NCI-H2081 (cell line): ENCODE results near the gene TTC36.
"Not testable (repeated sequence)": the region's sequence is repeated elsewhere in the genome, so short reads cannot be mapped to it uniquely, and the experiment has no call there.

ENCODE experiments used
- DNase-seq, 2 experiments: peaks; one replicate each; lab custom pipeline; 2025; lab: John Stamatoyannopoulos, UW

TTC36 gene

GRCh38 chr11:118532852-118533768, 5.8 kb downstream of the TTC36 start:
- DNase-seq = no peak

DNA sequence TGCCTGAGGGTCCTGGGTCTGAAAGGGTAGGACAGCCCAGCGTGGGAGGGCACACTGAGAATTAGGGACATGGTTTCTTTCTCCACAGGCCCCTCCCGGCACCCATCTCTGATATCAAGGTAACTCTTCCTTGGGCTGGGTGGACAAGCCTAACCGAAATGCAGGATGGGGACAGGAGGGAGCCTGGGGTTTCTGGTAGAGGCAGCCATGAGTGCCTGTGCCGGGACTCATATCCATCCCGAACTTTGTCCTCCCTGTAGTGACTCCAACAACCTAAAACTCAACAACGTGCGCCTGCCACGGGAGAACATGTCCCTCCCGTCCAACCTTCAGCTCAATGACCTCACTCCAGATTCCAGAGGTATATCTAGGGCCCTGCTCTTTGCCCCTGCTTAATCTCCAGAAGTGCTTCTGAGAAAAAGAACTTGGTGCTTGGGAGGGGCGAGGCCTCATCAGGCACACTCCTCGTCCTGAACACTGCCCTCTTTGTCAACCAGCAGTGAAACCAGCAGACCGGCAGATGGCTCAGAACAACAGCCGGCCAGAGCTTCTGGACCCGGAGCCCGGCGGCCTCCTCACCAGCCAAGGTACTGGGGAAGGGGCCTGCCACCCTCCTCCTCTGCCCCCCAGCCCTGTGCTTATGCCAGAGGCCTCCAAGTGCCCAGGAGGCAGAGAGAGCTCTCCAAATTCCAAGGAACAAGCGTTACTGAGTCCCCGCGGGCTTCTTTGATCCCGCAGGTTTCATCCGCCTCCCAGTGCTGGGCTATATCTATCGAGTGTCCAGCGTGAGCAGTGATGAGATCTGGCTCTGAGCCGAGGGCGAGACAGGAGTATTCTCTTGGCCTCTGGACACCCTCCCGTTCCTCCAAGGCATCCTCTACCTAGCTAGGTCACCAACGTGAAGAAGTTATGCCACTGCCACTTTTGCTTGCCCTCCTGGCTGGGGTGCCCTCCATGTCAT, 6.8 kb downstream of the TTC36 start:
- no peak for DNase-seq

- no peak for DNase-seq
Measured at GRCh38 chr11:118535261-118535660, 8.0 kb downstream of the TTC36 start.

- DNase-seq = no peak
Measured at GRCh38 chr11:118536726-118537125, 9.5 kb downstream of the TTC36 start.

GRCh38 chr11:118537409-118537980, 10.2 kb downstream of the TTC36 start:
- no peak for DNase-seq

DNA sequence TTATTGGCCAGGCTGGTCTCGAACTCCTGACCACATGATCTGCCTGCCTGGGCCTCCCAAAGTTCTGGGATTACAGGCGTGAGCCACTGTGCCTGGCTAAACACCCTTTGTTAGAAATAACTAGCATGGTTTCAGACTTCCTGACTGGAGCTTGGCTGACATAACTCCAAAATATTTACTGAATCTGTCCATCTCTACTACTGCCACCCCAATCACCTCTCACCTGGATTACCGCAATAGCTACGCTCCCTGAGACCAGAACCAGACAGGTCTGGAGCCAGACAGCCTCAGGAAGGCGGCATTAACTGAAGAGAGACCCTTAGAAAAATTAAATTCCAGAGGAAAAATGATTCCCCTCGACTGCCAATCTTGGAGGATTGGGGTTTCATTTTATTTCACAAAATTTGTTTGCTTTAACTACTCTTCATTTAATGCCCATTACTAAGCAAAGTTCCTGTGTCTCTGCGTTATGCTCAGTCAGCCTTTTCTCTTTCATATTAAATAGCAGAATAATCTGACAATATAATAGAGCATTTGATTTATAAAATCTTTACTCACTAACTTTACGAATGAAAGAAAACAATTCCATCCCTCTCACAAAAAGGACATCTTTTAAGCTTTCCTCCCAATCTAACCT, 16.9 kb downstream of the TTC36 start:
- DNase-seq = no peak

GRCh38 chr11:118544647-118545010, 17.4 kb downstream of the TTC36 start:
- no peak for DNase-seq

DNA sequence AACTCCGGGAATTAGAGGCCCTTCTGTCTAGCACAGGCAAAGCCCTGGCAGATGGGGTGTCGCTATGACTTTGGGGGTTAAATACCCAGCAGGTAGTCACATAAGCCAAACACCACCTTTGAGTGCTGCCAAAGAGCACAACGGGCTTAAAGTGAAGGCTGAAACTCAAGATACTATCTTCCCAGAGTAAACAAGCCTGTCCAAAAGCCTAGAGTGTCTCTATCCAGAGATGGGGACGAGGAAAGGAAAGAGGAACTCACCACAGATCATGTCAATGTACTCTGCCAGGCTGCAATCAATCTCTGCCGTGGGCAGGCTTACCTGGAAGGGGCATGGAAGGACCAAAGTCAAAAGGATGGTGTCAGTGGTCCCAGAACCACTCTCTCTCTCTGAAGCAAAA, 18.3 kb downstream of the TTC36 start:
- DNase-seq = no peak

- no peak for DNase-seq
Measured at GRCh38 chr11:118547132-118547531, 19.9 kb downstream of the TTC36 start.

GRCh38 chr11:118552341-118552740, 25.1 kb downstream of the TTC36 start:
- no peak for DNase-seq

DNA sequence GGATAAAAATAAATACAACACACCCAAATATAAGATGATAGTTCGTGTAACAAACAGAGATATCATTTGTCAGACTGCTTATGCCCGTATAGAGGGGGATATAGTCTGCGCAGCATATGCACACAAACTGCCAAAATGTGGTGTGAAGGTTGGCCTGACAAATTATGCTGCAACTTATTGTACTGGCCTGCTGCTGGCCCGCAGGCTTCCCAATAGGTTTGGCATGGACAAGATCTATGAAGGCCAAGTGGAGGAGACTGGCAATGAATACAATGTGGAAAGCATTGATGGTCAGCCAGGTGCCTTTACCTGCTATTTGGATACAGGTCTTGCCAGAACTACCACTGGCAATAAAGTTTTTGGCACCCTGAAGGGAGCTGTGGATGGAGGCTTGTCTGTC, 33.5 kb downstream of the TTC36 start:
- no peak for DNase-seq

- no peak for DNase-seq
Measured at GRCh38 chr11:118565051-118565450, 37.8 kb downstream of the TTC36 start.

GRCh38 chr11:118569670-118570069, 42.4 kb downstream of the TTC36 start:
- DNase-seq = no peak

DNA sequence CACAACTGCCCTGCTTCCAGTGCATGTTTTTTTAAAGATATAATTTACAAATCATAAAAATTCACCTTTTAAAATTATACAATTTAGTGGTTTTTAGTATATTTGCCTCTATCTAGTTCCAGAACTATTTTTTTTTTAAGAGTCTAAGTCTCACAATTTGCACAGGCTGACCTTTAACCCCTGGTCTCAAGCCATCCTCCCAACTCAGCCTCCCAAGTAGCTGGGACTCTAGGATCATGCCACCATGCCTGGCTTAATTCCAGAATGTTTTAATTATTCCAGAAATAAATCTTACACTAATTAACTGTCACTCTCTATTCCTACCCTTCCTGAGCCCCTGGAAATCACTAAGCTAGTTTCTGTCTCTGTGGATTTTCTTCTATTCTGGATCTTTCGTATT, 43.5 kb downstream of the TTC36 start:
- no peak for DNase-seq

- not testable (repeated sequence) for DNase-seq
Measured at GRCh38 chr11:118571701-118572060, 44.4 kb downstream of the TTC36 start.

- DNase-seq = peak; percentile 70 to 73
Measured at GRCh38 chr11:118572061-118572980, 45.0 kb downstream of the TTC36 start, which contains the start of gene ARCN1. TSS of gene ARCN1 (plus strand) at chr11:118572409. CDS start at chr11:118572548, 139 bp downstream.

GRCh38 chr11:118572981-118573550, 45.8 kb downstream of the TTC36 start:
- peak in 1 of 2 experiments; percentile 36 for DNase-seq

GRCh38 chr11:118574636-118575035, 47.4 kb downstream of the TTC36 start:
- no peak for DNase-seq

GRCh38 chr11:118577995-118578394, 50.7 kb downstream of the TTC36 start:
- not testable (repeated sequence) for DNase-seq
